ENCODE data around the gene METTL14. TPM values are rescaled to one million over a fixed set of nuclear protein-coding genes. Genes with fewer than 3 reads are reported as not detected.

The METTL14 gene
- total RNA-seq, 1 donor, result 25.3 TPM

Small RNA genes lying within 50 kb of the gene (small RNA-seq; reads per million reads assigned to genes)
- gene SEPT14P4, result not detected

Other genes starting within 250 kb of the METTL14 start
- 111 and 116 TPM in 2 replicates for gene SEC24D, start 150.7 kb downstream of the METTL14 start, total RNA-seq
- 20.9 and 34.0 TPM in 2 replicates for gene SYNPO2, start 203.5 kb downstream of the METTL14 start, total RNA-seq